ENCODE data around the gene FAM89B.

FAM89B gene

GRCh38 chr11:65613091-65613928 lies 41.0 kb downstream of the FAM89B start:
- DNase-seq = peak; percentile 39

- DNase-seq = peak; percentile 99
These were observed 43.1 kb downstream of the FAM89B start, which contains the start of gene PCNX3 for GRCh38 chr11:65615229-65615949. PCNX3 (plus strand) TSS chr11:65615776; CDS start chr11:65616312, 536 bp downstream.

GRCh38 chr11:65615950-65616574 lies 43.7 kb downstream of the FAM89B start:
- no peak for DNase-seq

GRCh38 chr11:65616575-65617001 lies 44.2 kb downstream of the FAM89B start:
- DNase-seq = no peak

- DNase-seq = no peak
These were observed 45.0 kb downstream of the FAM89B start for GRCh38 chr11:65617136-65617850.

GRCh38 chr11:65617990-65618751 lies 45.8 kb downstream of the FAM89B start:
- DNase-seq = no peak

GRCh38 chr11:65618763-65619162 lies 46.4 kb downstream of the FAM89B start:
- no peak for DNase-seq

GRCh38 chr11:65619281-65619928 lies 47.1 kb downstream of the FAM89B start:
- no peak for DNase-seq

GRCh38 chr11:65620666-65621065 lies 48.3 kb downstream of the FAM89B start:
- no peak for DNase-seq

GRCh38 chr11:65621460-65621859 lies 49.1 kb downstream of the FAM89B start:
- DNase-seq = no peak

GRCh38 chr11:65622011-65622410 lies 49.7 kb downstream of the FAM89B start:
- no peak for DNase-seq

GRCh38 chr11:65623177-65623576 lies 50.8 kb downstream of the FAM89B start:
- DNase-seq = no peak
